Endothelial cell of hepatic sinusoid (primary cell): ENCODE measurements around the gene RPL38.
"Not testable (repeated sequence)": the region's sequence is repeated elsewhere in the genome, so short reads cannot be mapped to it uniquely, and the experiment has no call there.

Experiments used
- in situ Hi-C: cut with HindIII; loops from 2 replicates; pipeline ENCODE4 v1.10.0; 2017; ENCODE audit warnings: low sequenced_read_pairs

RPL38 gene

DNA sequence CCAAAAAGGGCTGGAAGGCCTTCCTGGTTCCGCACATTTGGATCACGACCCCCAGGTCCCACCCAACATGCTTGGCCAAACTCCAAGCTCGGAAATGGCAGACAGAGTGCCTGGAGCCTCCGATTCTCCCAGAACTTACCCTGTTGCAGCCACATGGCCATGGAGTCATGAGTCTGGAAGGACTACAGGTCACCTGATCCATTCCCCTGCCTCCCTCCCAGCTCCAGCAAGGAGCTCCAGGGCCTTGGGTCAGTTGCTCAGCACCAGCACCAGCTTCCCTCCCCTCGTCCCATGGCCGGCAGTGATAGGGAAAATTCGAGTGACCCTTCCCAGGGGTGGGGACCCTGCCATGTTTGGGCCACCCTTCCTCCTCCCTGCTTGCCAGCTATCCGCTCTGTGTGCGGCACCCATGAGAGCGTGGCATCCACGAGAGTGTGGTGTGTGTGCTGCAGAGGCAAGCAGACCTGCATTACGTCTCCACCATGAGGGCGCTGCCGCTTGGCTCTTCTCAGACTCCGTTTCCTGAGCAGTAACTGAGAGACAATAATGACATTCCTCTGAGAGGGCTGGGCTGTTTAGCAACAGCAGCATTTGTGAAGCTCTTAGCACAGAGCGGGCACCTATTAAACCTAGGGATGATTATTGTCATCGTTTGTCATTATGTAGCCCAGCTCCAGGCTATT, 21.3 kb upstream of the RPL38 start:
- in situ Hi-C loops: no loop called here

DNA sequence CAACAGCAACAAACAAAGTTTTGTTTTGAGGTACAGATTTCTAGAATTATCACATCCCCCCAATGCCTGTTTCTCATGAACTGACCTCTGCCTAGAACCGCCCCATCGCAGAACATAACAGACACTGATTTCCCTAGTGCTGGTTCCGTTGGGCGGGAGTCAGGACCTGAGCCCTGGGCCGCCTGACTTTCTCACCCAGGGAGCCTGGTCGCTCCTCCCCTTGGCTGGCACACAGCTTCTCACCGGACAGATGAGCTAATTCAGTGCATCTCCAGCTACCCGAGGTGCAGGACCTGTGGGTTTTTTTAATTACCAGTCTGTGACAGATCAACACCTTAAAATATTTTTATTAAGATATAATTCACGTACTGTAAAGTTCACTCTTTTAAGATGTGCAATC, 20.1 kb upstream of the RPL38 start:
- in situ Hi-C loops: no loop called here

DNA sequence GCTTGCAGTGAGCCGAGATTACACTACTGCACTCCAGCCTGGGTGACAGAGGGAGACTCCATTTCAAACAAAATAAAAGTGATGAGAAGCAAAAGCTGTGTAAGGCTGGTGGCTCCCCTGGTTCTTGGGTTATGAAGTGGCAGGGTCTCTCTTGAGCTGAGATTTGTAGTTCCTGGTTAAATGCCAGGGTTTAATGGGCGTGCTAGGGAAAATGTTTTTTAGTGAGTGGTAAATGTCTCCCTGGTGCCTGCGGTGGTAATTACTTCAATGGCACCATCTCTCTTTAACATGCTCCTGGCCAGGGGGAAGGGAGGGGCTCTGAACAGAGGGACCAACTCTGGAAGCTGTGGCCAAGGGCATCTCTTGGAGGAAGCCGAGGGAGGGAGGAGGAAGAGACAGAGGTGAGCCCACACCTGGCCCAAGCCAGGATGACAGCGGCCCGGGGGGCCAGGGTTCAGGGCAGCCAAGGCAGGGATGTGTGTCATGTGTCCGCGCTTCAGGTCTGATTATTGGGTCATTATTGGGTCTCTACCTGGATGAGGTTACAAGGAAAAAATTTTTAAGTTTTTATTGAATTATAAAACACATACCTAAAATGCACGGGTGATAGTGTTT, 17.8 kb upstream of the RPL38 start:
- in situ Hi-C loops: no loop called here

DNA sequence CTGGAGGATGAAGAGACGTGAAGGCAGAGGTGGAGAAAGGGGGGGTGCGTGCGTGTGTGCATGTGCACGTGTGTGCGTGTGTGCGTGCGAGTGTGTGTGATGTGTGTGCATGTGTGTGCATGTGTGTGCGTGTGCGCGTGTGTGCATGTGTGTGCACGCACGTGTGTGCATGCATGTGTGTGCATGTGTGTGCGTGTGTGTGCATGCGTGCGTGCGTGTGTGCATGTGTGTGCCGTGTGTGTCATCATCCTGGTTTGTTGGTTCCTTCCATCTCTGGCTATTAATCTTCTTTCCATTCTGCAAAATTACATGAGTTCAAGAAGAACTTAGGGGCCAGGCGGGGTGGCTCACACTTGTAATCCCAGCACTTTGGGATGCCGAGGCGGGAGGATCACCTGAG, 17.0 kb upstream of the RPL38 start:
- in situ Hi-C loops: no loop called here

DNA sequence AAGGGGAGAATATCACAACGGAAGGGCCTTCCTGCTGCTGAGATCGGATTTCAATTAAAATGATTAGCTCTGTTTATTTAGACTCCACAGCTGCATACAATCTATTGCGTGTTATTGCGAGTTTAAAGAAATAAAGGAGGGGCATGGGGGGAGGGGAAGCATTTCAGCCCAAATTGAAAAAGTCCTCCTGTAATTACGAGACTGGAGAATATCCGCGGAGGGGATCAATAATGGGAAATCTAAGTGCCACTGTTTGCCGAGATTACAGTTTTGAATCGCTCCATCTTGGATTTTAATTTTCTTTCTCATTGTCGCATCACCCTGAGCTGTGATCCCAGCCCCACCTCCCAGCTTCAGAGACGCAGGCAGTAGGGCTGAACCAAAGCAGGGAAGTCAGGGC, 15.7 kb upstream of the RPL38 start:
- in situ Hi-C loops: no loop called here

DNA sequence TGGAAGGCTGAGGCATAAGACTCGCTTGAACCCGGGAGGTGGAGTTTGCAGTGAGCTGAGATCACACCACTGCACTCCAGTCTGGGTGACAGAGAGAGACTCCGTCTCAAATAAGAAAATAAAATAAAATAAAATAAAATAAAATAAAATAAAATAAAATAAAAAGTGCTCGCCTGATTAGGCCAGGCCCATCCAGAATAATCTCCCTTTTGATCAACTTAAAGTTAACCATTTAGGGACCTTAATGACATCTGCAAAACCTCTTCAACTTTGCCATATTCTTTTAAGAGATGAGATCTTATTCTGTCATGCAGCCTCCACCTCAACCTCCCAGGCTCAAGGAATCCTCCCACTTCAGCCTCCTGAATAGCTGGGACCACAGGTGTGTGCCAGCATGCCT, 14.8 kb upstream of the RPL38 start:
- in situ Hi-C loops: not testable (repeated sequence)

DNA sequence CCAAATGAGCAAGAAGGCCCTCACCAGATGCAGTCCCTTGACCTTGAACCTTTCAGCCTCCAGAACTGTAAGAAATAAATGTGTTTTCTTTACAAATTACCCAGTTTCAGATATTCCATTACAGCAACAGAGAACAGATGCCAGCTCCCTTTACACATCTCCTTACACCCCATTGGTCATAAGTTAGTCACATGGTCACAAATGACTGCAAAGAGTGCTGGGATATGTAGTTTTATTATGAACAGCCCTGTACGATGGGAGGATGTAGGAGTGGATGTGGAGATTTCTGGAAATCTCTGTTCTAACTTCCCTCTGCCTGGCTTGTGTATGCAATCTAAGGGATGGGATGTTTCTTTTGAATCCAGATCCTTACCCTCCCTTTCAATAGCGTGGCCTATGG, 13.3 kb upstream of the RPL38 start:
- in situ Hi-C loops: no loop called here

DNA sequence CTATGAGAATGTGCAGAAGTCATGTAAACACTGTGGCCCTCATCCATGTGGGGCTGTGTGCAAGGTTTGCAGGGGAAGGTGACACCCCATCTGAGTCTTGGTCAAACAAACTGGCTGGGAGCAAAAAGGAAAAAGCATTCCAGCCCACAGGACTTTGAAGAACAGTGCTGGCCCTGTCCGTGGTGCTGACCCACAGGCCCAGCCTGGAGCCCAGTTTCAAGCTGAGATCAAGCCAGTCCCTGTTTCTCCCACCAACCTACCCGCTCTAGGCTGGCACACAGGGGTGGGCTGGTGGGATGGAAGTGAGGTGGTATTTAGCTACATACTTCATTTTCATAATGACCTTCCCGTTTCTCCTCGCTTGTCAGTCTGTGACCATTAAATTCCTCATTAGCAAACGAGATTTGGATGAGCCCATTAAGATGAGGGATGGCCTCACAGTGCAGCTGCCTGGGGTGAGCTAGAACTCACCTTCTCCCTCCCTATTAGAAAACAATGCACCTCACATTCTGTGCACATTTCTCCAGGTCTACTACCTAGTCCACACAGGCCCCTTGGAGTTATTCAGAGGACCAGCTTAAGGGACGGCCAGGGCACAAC, 12.6 kb upstream of the RPL38 start:
- in situ Hi-C loops: no loop called here

DNA sequence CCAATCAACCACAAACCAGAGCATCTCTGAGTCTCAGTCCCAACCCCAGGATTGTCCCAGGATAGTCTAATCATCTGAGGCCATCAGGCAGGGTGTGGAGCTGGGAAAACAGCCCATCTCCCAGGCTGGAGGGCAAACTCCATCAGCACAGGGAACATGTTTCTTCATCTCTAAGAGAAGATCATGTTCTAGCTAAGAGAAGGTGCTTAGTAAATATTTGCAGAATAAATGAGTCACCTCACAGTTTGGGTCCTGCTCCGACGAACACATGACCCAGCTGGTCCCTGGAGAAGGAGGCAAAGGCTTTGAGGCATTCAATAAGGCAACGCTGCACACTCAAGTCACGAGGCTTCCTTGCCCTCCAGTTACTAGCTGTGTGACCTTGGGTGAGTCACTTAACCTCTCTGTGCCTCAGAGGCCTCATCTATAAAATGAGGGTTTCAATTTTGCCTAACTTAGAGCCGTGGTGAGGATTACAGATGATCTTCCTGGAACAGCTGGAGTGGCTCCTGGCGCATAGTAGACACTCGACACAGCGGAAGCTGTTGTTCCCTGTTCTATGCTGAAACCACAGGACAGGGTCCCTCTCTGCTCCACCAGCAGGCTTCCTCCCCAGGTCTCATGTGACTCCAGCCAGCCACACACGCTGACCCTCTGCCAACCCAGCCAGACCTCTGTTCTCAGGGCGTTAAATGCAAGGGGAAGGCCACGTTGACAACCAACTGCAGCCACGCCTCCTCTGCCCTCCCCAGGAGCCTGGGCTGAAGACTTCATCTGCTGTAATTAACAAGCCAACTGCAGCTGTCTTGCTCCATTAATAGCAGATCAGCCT, 10.3 kb upstream of the RPL38 start:
- in situ Hi-C loops: no loop called here

DNA sequence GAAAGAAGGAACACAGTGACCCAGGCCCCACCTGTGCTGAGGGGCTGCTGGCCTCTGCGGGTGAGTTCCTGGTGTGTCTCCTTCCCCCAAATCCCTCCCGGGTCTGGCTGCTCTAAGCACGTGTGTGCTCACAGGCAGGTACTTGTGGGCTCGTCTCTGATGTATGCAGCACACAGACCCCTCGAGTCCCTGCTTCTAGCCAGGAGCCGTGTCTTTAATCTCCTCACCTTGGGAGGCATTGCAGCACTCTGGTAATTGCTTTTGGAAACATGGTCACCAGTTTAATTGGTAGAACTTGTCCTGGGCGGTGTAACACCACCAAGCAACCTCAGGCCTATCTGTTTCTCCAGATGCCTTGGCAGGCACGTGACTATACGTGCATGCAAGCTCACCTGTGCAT, 8.8 kb upstream of the RPL38 start:
- in situ Hi-C loops: no loop called here

DNA sequence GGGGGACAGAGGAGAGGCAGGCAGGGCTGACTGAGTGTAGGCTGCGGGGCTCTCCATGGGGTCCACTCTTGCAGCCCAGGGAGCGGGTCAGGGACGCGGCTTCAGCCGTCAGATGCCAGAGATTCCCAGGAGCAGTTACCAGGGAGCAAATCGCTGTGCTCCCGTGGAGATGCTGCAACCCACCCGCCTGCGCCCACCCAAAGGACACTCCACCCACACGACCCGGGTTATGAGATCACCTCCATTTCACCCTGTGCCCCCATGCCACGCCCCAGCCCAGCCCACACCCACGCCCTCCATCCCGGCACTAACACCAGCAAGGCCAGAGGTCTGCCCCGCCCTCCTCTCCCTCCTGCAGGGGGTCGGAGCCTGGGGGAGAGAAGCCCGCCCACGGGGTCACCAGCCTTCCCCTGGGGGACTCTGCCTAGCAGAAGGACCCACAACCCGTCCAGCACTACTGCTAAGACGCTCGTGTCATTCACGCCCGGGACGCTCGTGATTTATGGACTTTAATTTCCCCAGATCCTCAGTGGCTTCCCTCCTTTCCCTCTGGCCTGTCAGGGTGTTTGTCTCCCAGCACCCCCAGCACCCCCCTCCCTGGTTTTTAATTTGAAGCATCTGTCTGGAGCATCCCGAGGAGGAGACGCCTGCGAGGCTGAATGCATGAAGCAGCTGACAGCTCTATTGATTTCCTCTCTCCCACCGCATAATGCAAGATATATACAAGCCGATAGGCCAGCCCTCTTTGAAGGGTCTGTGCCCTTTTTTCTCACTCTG, 6.7 kb upstream of the RPL38 start:
- in situ Hi-C loops: no loop called here

DNA sequence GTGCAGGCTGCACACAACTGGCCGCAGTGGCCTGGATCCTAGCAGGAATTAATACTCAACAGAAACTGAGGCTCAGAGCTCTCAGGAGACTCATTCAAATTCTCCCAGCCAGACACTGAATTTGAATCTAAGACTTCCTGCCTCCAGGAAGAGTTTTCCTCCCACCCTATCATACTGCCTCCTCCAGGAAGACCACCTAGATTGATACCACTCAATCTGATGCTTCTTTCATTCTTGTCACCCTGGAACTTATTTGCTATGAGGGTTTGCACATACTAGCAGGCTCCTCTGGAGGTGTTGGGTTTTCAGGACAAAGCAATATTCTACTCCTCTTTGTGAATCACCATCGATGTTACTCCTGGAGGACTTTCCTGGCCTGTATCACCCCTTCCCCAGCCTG, 5.7 kb upstream of the RPL38 start:
- in situ Hi-C loops: no loop called here

DNA sequence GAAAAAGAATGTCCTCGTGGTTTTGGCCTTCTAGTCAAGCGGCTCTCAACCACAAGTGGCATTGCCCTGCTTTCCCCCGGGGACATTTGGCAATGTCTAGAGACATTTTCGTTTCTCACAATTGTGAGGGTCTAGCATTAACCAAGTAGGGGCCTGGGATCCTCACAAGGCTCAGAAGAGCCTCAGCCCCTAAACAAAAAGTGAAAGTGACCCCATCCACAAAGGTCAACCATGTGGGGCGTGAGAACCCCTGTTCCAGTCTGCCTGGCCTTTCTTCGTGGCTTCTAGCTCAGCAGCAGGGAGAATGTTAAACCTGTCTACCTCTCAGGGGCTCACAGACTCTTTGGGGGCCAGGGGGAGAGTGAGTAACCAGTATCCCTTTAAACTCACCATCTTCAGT, 4.8 kb upstream of the RPL38 start:
- in situ Hi-C loops: no loop called here

DNA sequence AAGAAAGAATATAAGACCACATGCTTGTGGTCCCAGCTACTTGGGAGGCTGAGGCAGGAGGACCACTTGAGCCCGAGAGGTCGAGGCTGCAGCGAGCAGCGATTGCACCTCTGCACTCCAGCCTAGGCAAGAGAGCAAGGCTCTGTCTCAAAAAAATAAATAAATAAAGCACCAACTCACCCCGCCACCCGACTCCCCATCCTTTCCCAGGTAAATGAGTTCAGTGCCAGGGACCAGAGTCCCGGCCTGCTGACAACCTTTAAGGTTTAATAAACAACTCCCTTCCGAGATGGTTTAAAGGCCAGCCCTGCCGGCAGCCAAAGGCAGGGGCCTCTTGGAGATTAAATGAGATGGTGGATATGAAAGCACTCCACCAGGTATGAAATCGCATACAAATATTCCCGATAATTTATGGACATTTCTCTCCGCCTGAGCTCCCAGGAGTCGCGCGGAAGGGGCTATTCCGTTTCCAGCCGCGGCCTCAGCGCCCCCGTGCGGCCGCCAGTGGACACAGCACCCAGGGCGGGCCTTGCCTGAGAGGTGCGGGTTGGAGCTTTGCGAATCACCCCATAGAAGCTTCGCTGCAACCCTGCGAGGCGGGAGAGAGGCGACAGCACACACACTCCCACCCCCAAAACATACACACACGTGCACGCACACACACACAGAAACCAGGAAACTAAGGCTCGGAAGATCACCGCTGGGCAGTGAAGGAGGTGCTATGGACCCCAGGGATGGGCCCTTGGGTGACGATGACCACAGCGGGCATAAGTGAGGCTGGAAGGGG, 4.0 kb upstream of the RPL38 start:
- in situ Hi-C loops: no loop called here

DNA sequence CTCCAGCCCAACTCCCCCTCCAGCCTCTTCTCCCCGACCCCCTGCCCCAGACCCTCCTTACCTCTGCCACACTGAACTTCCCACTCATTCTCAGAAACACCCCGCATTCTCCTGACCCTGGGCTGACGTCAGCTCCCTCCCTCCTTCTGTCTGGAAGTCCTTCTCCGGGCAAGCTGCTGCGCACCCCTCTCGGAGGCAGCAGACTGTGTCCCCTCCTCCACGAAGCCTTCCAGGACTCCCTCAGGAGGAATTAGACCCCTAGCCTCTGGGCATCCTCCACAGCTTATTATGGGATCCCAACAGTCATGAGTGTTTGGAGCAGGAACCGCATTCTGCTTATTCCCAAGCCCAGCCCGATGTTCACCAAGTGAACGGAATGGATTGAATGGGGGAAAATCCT, 3.4 kb upstream of the RPL38 start:
- in situ Hi-C loops: no loop called here

DNA sequence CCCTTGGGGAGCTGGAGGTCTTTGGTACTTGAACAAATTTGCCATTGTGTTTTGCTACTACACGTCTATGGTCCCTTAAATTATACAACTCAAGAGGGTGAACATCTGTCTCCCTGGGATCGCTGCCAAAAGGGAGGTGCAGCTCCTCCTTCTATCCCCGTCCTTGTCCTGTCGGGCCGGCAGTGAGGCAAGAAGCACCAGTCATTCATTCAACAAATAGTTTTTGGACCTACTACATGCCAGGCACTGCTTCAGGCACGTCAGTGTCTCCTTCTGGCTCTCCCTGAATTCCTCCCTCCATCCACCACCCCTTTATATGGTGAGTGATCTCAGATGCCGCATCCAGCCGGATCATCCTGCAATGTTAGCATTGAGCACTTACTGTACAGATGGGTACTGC, 2.2 kb upstream of the RPL38 start:
- in situ Hi-C loops: no loop called here

DNA sequence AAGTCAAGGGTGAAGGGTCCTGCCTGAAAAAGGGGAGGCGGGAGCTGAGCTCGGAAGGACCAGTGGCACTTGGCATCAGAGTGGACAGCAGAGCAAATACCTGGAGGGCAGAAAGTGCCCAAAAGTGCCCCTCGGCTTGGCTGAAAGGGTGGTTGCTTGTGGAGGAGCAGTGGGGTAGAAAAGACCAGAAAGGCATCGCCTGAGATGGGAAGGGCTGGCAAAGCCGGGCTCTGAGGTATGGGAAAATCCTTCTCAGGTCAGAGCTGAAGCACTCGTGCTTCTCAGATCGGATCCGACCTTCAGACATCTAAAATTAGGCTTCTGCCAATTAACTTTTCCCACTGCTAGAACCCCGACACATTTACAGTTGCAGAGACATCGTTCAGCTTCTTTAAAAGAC, 1.5 kb upstream of the RPL38 start:
- in situ Hi-C loops: no loop called here

DNA sequence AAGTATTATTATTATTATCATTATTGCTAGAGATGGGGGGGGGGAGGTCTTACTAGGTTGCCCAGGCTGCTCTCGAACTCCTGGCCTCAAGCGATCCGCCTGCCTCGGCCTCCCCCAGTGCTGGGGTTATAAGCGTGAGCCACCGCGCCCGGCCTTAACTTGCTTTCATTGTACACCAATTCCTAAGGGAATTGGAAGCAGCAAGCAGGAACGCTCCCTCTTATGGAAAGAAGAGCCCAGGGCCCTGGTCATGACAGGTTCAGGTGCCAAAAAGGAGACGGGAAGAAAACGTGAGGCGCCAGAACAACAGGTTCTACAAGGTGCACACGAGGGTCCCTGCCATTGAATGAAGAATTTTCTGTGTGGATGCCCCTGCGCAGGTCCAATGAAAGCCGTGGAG, 540 bp upstream of the RPL38 start:
- in situ Hi-C loops: no loop called here

DNA sequence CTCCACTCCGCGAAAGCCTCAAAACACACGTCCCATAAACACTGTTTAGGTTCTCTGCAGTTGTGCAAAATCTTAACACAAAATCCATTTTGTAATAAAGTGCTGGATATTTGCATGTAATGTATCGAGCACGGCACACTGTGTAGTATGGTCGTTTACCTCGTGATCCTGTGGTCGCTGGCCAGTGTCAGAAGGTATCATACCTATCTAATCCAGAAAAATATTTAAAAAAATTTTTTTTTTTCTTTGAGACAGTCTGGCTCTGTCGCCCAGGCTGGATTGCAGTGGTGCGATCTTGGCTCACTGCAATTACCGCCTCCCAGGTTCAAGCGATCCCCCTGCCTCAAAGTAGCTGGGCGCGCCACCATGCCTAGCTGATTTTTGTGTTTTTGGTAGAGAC, 996 bp downstream of the RPL38 start:
- in situ Hi-C loops: no loop called here

DNA sequence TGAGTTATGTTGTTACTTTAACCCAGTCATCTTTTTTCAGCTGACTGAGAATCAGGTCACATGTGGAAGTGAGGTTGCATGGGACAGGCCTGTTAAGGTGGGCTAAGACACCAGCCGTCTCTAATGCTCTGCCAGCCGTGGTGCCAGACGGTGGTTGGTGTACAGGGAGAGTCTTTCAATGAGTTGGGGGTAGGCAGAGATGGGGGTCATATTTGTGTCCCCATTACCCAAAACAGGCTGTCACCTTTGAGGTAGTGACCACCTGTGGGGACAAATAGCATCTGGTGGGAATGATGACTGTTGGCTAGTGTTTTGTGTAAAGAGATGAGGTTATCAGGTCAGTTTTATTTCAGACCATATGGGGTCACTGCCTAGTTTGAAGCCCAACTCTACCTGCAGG, 1.8 kb downstream of the RPL38 start:
- in situ Hi-C loops: no loop called here
